Stimulated activated CD4-positive, alpha-beta T cell treated with anti-CD3 and anti-CD28 coated beads, Interleukin-4, amount 100 ng/mL, for 4 hours (primary cell): ENCODE measurements around the gene SRSF8.

ENCODE experiments used
- DNase-seq, 2 experiments: peaks; one replicate each; pipeline ENCODE4 v3.0.0-alpha.2; 2020

SRSF8 gene

GRCh38 chr11:95070471-95070870, 3.8 kb downstream of the SRSF8 start:
- DNase-seq: no peak

- DNase-seq: no peak
These were observed 6.2 kb downstream of the SRSF8 start for GRCh38 chr11:95072948-95073347.

GRCh38 chr11:95074792-95075563, 8.3 kb downstream of the SRSF8 start:
- DNase-seq: no peak

DNA sequence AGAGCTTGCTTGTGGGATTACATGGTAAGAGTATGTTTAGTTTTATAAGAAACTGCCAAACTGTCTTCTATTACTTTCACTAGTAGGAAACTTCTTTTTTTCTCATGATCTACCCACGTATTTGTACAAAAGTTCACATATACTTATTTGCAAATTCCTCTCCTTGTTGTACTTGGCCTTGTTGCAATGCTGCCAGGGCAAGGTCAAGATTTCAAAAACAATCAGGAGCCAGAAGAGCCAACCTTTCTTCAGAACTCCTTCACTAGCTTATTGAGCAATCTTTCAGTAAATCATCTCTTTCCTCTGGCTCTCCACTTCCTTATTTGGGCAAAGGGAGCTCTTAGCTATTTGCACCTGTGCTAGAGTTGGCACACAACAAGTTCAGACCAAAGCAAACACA, 9.7 kb downstream of the SRSF8 start:
- DNase-seq: no peak

- DNase-seq: no peak
These were observed 10.3 kb downstream of the SRSF8 start for GRCh38 chr11:95076981-95077380.

GRCh38 chr11:95078526-95078925, 11.8 kb downstream of the SRSF8 start:
- no peak for DNase-seq

DNA sequence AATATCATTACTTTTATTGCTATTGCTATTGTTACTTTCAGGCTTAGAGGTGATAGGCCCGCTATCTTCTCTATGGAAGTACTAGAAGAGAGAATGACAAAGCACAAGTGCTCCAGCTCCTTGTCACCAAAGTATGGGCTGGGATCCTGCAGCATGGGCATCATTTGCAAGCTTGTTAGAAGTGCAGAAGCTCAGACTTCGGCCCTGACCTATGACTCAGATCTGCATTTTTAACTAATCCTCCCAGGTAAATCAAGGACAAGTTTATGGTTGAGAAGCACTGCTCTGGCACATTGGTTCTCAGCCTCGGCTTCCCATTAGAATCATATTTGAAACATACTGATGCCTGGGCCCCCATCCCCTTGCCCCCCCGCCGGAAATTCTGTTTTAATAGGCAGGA, 14.3 kb downstream of the SRSF8 start:
- DNase-seq: no peak

DNA sequence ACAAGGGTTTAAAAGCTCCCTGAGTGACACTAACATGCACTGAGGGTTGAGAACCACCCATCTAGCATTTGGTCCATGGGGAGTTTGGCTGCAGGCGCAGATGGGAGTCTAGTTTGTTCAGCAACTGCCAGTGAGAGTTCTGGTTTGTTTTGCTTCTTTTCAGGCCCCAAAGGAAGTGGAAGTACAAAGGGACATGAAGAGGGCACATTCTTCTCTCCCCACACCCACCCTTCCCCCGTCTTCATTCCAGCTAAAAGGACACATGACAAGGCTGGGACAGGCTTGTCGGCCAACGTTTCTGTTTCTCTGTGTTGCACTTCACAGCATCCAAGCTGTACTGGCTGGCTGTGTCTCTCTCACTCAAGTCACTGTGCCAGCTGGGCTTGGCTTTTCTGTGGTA, 14.7 kb downstream of the SRSF8 start:
- DNase-seq: no peak

DNA sequence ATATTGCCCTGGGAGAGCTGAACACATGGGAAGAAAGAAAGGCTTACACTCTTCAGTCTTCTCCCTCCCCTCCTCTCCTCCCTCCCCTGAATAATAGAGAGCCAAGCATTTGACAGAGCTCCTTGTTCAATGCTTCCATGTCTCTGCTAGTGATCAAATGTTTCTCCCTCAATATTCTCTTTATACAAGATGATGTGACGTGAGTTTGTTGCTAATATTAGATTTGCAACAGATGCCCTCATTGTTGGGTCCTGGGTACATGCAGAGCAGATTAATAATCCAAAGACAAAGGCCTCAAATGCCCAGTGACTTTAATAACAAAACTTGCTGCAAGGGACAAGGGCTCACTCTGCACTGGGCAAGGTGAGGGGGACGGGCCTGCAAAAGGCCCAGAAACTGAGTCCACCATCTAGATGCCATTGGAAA, 15.9 kb downstream of the SRSF8 start:
- DNase-seq: no peak

DNA sequence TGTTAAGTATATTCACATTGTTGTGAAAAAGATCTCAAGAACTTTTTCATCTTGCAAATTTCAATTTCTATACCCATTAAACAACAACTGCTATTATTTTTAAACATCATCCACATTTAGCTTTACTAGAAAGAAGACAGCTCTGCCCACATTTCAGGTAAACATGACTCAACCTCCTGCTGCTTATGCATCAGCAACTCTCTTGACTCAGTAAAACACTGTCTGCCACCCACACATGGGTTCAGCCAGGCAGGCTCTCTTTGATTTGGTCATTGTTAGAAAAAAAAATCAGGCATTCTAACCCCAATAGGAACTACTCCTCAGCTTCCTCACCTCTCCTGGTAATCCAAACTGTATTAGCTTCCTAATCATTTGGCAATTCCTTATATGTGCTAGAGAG, 17.8 kb downstream of the SRSF8 start:
- peak; percentile 33 to 69 for DNase-seq

DNA sequence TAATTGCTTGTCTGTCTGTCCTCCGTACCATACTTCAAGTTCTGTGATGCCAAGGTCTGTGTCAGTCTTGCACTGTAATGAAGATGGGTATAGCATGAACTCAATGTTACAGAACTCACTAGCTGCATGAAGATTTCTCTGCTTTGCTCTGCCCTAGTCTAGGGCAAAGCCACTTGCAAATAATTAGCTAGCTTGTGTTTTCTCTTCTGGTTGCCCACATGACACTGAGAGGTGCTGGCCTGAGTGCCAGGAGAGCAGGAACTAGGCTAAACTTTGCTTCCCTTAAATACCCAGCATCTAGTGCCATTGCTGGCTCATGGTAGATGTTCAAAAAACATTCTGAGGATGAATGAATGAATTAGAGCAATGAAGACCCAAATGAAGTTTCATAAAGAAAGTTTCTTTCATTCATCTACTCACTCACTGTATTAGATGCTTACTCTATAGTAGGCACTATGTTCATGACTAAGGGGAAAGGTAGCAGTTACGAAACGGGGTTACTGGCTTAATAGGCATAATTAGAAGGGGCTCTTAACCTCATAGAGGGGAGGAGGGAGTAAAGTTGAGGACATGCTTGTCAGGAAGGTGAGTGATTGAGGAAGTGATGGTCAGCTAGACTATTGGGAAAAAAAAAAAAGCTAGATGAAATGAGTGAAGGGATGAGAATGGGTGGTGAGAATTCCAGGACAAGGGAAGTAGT, 18.5 kb downstream of the SRSF8 start:
- no peak for DNase-seq

DNA sequence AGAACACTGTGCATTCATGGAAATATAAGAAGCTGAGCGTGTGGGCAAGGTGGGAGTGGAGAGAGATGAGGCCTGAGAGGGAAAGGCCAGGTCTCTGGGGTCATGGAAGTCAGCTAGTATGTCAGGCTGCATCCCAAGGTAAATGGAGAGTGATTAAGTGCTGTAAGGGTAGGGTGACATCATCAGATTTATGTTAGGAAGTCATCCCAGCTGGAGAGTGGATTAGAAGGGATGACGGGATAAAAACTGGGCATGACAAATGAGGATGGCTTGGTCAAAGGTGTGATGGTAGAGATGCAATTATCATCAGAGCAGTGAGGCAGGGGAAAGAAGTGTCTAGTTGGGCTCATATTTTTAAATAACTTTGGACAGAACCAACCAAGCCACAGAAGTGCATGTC, 19.4 kb downstream of the SRSF8 start:
- DNase-seq: no peak

GRCh38 chr11:95086836-95087570, 20.3 kb downstream of the SRSF8 start:
- no peak for DNase-seq

DNA sequence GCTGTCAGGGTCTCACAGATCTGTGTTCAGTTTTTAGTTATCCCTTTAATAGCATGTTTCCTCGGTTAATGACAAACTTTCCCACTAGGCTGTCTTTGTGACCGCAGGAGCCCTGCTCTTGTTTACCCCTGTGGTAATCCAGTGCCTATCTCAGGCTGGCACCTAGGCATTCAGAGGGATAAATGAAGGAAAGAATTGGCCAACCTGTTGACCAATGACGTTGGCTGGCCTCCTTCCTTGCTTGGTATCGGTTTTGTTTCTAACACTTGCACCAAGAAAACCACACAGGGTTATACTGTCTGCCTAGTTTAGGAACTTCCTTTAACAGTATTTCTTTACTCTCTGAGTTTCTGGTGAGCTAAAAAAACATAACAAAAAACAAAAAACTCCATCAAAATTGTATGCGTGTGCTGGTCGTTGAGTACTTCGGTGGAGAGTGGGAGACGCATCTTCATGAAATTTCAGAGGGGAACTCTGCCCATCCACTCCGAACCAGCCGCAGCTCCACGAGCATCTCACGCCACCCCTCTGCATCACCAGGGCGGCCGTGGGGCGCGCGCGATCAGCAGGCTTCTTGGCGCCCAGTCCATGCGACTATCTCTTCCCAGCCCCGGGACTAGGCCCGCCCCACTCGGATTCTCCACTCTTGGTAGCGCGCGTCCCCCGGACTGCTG, 22.4 kb downstream of the SRSF8 start:
- peak in 1 of 2 experiments; percentile 8 for DNase-seq

DNA sequence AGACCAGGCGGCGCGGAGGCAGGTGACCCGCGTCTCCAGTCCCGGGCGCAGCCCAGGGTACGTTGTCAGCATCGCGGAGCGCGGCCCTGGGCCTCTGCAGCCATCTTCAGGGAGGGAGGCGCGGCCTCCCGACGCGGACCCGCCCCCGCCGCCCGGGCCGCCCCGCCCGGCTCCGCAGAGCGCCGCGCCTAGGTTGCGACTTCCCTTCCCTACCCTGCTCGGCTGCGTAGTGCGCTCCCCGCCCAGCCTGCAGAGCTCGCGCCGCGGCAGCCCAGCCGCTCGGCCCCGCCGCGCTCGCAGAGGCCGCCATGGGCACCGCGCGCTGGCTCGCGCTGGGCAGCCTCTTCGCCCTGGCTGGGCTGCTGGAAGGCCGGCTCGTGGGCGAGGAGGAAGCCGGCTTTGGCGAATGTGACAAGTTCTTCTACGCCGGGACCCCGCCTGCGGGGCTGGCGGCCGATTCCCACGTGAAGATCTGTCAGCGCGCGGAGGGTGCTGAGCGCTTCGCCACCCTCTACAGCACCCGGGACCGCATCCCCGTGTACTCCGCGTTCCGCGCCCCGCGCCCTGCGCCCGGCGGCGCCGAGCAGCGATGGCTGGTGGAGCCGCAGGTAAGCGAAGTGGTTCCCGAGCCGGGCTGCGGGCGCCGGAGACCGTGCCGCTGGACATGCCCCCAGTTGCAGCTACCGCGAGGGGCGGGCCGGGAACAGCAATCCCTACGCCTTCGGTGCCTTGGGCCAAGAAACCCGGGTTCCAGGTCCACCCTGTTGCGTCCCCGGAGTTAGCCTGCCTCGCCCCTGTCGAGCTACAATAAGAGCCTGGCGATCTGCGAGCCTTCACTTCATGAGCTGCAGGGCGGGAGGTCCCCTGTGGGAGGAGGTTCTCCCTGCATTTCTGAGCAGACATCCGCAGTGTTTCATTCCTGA, 23.2 kb downstream of the SRSF8 start, which contains the start of gene ENDOD1:
ENDOD1 (plus strand) TSS at position 227 of the 923 bp plus-strand sequence; CDS start at position 309, 82 bp downstream.
- peak; percentile 82 to 83 for DNase-seq

- DNase-seq: no peak
These were observed 25.0 kb downstream of the SRSF8 start for GRCh38 chr11:95091663-95092180.

DNA sequence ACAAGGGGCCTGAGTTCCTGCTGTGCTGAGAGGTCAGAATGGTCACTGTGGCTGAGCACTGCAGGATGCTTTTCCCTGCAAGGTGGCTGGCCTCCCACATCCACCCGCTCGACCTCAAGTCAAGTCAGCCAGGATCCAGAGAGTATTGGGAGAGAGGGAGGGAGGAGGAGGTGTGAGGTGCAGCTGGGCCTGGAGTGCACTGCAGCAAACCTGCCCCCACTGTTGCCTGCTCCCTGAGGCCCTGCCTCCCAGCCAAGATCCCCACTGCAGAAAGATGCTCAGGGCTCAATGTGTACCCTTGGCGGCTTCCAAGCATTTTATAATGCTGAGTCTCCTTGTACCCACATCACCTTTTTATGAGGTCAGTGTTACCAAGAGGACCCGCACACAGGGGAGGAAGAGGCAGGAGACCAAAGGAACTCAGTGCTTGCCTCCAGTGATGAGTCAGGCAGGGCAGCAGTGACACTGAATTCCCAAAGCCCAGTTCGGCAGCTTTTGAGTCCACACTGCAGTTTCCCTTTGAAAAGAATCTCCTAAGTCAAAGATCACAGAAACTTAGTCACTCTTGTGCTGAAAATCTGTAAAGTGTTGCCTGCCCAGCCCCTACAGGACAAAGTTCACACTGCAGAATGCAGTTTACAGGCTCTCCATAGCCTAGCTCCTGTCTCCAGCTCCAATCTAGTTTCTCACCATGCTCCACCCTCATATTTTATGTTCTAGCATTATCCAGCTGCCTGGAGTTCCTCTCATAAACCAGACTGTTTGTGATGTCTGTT, 26.0 kb downstream of the SRSF8 start:
- DNase-seq: peak; percentile 8 to 16

- no peak for DNase-seq
These were observed 26.8 kb downstream of the SRSF8 start for GRCh38 chr11:95093548-95093947.

GRCh38 chr11:95095858-95096587, 29.3 kb downstream of the SRSF8 start:
- DNase-seq: no peak

GRCh38 chr11:95097209-95097608, 30.5 kb downstream of the SRSF8 start:
- no peak for DNase-seq
